ENCODE data around the gene ABCC5. TPM values are rescaled to one million over a fixed set of nuclear protein-coding genes. Genes with fewer than 3 reads are reported as not detected.
A peak's percentile ranks its signal among the peaks of the same experiment; 100 is the strongest.

ABCC5 gene
- total and polyA plus RNA-seq, 3 donors from 2014 or later = 35.2 to 77.9 (median 61.5) TPM

DNA sequence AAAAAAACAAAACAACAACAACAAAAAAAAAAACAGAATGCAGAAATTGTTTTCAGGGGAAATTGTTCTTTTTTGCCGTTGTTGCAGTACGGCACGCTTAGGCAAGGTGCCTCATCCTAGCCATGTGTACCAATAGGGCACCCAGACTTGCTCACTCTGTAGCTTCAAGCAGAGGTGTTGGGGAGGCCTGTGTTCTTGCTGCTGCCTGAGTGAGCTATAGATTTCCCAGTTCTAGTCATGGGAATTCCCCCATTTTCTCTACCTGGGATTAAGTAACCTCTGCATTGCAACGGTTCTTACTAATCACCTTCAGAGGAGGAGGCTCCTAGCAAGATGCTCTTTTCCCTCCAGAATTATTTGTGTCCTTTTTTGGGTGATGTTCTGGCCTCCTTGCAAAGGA is 120.1 kb downstream of the ABCC5 start:
- Histone ChIP-seq H3K9me3 (no peaks in the 10 kb centered on the region), H3K27me3 (no peaks in the 10 kb centered on the region), H3K4me1 (no peaks in the 10 kb centered on the region), H3K4me3 (no peak overlapping the region), H3K36me3 (ENCODE audit: low read depth, missing control alignments) (no peaks in the 10 kb centered on the region), H3K27ac (no peak overlapping the region)
- WGBS, 2 donors = 81 to 93% methylated on average over 4 of the region's 4 CpGs
- no peak for TF ChIP-seq POLR2A (IDR thresholded peaks at IDR 0.05)
- TF ChIP-seq, protein P1, sequence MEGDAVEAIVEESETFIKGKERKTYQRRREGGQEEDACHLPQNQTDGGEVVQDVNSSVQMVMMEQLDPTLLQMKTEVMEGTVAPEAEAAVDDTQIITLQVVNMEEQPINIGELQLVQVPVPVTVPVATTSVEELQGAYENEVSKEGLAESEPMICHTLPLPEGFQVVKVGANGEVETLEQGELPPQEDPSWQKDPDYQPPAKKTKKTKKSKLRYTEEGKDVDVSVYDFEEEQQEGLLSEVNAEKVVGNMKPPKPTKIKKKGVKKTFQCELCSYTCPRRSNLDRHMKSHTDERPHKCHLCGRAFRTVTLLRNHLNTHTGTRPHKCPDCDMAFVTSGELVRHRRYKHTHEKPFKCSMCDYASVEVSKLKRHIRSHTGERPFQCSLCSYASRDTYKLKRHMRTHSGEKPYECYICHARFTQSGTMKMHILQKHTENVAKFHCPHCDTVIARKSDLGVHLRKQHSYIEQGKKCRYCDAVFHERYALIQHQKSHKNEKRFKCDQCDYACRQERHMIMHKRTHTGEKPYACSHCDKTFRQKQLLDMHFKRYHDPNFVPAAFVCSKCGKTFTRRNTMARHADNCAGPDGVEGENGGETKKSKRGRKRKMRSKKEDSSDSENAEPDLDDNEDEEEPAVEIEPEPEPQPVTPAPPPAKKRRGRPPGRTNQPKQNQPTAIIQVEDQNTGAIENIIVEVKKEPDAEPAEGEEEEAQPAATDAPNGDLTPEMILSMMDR (IDR thresholded peaks at IDR 0.05) = no peak
- no peak for DNase-seq
- intact Hi-C loops (cut with DNase I; ENCODE audit: low total_unique reads) = loop anchor here (10.0 kb wide), 2 partner anchors 117 to 347 kb away; partner anchors contain the start of genes ABCC5, ALG3 and EEF1AKMT4

DNA sequence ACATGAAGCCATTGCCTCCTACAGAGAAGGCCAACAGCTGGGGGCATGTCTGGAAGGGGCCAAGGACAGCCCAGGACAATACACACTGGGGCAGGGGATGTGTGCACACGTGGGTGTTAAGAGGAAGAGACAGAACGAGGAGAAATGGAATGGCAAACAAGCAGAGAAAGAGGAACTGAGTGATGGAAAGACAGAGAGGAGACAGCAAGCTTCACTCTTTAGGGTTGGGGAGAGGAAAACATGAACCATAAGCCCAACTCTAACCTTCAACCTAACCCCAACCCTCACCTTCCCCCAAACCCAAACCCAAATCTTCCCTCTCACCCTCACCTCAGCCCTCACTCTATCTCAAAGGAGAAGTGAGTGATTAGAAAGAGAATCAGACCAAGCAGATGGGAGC is 121.1 kb downstream of the ABCC5 start:
- DNase-seq = no peak
- no peaks in the 10 kb centered on the region for H3K4me1 ChIP-seq
- TF ChIP-seq, protein P1 (IDR thresholded peaks at IDR 0.05) = no peak
- no peak for TF ChIP-seq POLR2A (IDR thresholded peaks at IDR 0.05)
- H3K36me3 ChIP-seq (ENCODE audit: low read depth, missing control alignments) = no peaks in the 10 kb centered on the region
- no peak overlapping the region for H3K4me3 ChIP-seq
- intact Hi-C loops (cut with DNase I; ENCODE audit: low total_unique reads) = loop anchor here (10.0 kb wide), 2 partner anchors 118 to 348 kb away; partner anchors contain the start of genes ABCC5, ALG3 and EEF1AKMT4
- no peak overlapping the region for H3K27ac ChIP-seq
- no peaks in the 10 kb centered on the region for H3K27me3 ChIP-seq
- WGBS, 2 donors = 59 to 65% methylated on average over 2 of the region's 2 CpGs
- H3K9me3 ChIP-seq = no peaks in the 10 kb centered on the region

DNA sequence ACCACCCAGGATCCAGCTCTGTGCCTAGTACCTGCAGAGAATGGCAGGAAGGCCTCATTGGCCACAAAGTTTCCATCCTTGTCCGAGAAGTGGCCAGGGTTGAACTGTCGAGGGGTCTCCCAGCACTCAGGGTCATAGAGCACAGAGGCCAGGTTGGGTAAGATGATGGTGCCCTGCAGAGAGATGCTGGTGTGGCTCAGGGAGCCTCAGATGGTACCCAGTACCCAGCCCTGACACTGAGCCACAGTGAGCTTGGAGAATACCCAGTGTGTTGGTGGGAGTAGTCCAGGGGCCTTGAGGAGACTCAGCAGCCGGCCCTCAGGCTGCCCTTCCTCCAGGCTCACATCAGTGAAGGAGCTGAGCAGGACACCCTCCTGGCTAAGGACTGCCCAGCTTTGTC is 121.5 kb downstream of the ABCC5 start:
- 77 to 83% methylated on average over 2 to 3 of the region's 3 CpGs for WGBS, 2 donors
- intact Hi-C loops (cut with DNase I; ENCODE audit: low total_unique reads) = loop anchor here (10.0 kb wide), 2 partner anchors 119 to 349 kb away; partner anchors contain the start of genes ABCC5, ALG3 and EEF1AKMT4
- no peaks in the 10 kb centered on the region for H3K27me3 ChIP-seq
- DNase-seq = no peak
- no peak overlapping the region for H3K27ac ChIP-seq
- no peak for TF ChIP-seq POLR2A (IDR thresholded peaks at IDR 0.05)
- TF ChIP-seq, protein P1 (IDR thresholded peaks at IDR 0.05) = no peak
- H3K9me3 ChIP-seq = no peaks in the 10 kb centered on the region
- no peaks in the 10 kb centered on the region for H3K4me1 ChIP-seq
- no peaks in the 10 kb centered on the region for H3K36me3 ChIP-seq (ENCODE audit: low read depth, missing control alignments)
- no peak overlapping the region for H3K4me3 ChIP-seq

DNA sequence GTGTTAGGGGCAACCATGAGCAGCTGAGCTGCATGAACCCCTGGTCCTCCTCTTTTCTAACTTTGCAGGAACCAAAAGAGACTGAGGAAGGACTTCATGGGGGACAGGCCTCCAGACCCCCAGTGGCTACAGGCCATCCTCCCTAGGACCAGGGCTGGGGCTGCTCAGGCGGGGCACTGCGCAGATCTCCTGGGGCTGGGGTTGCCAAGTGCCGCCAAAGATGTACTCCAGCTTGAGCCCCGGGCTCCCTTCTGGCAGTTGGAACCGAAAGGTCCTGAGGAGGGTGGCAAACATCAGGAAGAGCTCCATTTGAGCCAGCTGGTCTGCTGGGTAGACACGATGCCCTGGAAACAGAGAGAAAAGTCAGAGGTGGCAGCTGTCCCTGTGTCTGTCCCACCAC is 121.9 kb downstream of the ABCC5 start:
- no peaks in the 10 kb centered on the region for H3K36me3 ChIP-seq (ENCODE audit: low read depth, missing control alignments)
- WGBS, 2 donors = 82 to 95% methylated on average over 2 to 6 of the region's 6 CpGs
- no peak overlapping the region for H3K27ac ChIP-seq
- H3K9me3 ChIP-seq = no peaks in the 10 kb centered on the region
- no peaks in the 10 kb centered on the region for H3K4me1 ChIP-seq
- no peaks in the 10 kb centered on the region for H3K27me3 ChIP-seq
- H3K4me3 ChIP-seq = no peak overlapping the region
- no peak for DNase-seq
- TF ChIP-seq, protein P1 (IDR thresholded peaks at IDR 0.05) = no peak
- no peak for TF ChIP-seq POLR2A (IDR thresholded peaks at IDR 0.05)
- intact Hi-C loops (cut with DNase I; ENCODE audit: low total_unique reads) = loop anchor here (10.0 kb wide), 2 partner anchors 119 to 349 kb away; partner anchors contain the start of genes ABCC5, ALG3 and EEF1AKMT4

DNA sequence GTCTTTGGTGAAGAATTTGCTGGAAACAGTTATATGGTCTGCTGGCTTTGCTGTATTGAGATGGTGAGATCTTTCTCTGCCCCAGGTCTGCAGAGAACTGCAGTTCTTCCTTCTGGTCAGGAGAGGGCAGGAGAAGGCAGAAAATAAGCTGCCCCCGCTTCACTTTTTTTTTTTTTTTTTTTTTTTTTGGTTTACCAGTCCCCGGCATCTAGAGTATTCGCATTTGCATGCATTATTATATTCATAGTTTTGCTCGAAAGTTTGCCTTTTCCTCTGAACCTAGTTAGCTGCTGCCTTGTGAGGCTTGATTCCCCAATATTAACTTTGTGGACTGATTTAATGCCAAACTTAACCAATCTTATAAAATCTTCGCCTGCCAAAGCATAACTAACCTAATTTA is 122.4 kb downstream of the ABCC5 start:
- H3K27ac ChIP-seq = no peak overlapping the region
- H3K4me1 ChIP-seq = no peaks in the 10 kb centered on the region
- no peak overlapping the region for H3K4me3 ChIP-seq
- no peaks in the 10 kb centered on the region for H3K9me3 ChIP-seq
- no peak for TF ChIP-seq POLR2A (IDR thresholded peaks at IDR 0.05)
- TF ChIP-seq, protein P1 (IDR thresholded peaks at IDR 0.05) = peak; percentile 41 to 73 (median 61)
- no peaks in the 10 kb centered on the region for H3K36me3 ChIP-seq (ENCODE audit: low read depth, missing control alignments)
- intact Hi-C loops (cut with DNase I; ENCODE audit: low total_unique reads) = loop anchor here (10.0 kb wide), 2 partner anchors 120 to 350 kb away; partner anchors contain the start of genes ABCC5, ALG3 and EEF1AKMT4
- WGBS, 2 donors = 30 to 34% methylated on average over 5 of the region's 5 CpGs
- H3K27me3 ChIP-seq = no peaks in the 10 kb centered on the region
- peak; percentile 37 for DNase-seq
